ENCODE measurements around the gene ERG28.

The ERG28 gene

GRCh38 chr14:75609606-75610475 is 50.8 kb downstream of the ERG28 start:
- Histone ChIP-seq H3K27ac (ENCODE audit: low read length) (no peak overlapping the region), H3K27me3 (ENCODE audit: low read depth, low read length) (no peaks in the 10 kb centered on the region), H4K20me1 (ENCODE audit: insufficient read depth, low read length) (no peaks in the 10 kb centered on the region), H2AFZ (ENCODE audit: low read depth, low read length) (no peak overlapping the region), H3K79me2 (ENCODE audit: low read length) (no peaks in the 10 kb centered on the region), H3K9ac (ENCODE audit: low read length) (no peak overlapping the region), H3K4me1 (ENCODE audit: low read length) (peaks cover 20% of the 10 kb centered on the region), H3K36me3 (replicated peaks; ENCODE audit: low read depth, low read length) (peaks cover 18% of the 10 kb centered on the region), H3K9me3 (ENCODE audit: insufficient read depth, low read length) (no peaks in the 10 kb centered on the region; the same call in 1 of the 2 replicates), H3K4me3 (ENCODE audit: low read length) (no peak overlapping the region), H3K4me2 (ENCODE audit: low read length) (no peak overlapping the region)
- TF ChIP-seq, protein P1, sequence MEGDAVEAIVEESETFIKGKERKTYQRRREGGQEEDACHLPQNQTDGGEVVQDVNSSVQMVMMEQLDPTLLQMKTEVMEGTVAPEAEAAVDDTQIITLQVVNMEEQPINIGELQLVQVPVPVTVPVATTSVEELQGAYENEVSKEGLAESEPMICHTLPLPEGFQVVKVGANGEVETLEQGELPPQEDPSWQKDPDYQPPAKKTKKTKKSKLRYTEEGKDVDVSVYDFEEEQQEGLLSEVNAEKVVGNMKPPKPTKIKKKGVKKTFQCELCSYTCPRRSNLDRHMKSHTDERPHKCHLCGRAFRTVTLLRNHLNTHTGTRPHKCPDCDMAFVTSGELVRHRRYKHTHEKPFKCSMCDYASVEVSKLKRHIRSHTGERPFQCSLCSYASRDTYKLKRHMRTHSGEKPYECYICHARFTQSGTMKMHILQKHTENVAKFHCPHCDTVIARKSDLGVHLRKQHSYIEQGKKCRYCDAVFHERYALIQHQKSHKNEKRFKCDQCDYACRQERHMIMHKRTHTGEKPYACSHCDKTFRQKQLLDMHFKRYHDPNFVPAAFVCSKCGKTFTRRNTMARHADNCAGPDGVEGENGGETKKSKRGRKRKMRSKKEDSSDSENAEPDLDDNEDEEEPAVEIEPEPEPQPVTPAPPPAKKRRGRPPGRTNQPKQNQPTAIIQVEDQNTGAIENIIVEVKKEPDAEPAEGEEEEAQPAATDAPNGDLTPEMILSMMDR (IDR thresholded peaks at IDR 0.05; ENCODE audit: low read depth, low read length) = no peak
- TF ChIP-seq EZH2phosphoT487 (IDR thresholded peaks at IDR 0.05; ENCODE audit: low read depth) = no peak

DNA sequence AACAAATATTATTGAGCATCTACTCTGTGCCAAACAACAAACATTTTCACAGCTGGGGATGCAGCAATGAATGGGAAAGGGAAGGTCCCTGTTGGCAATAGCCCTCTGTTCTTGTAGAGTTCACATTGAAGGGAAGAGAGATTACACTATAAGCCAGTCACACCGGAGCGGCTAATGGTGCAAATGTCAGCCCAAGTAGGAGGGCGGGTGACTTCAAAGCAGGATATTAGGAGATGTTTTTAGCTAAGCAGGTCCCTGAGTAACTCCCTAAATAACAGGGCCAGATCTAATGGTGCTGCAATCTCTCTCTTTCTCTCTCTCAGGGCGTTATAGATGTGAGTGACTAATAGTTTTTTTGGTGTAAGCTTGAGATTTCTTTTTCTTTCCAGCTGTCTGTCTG is 51.6 kb downstream of the ERG28 start:
- Histone ChIP-seq H3K4me1 (ENCODE audit: low read length) (peaks cover 13% of the 10 kb centered on the region), H2AFZ (ENCODE audit: low read depth, low read length) (no peak overlapping the region), H3K9me3 (ENCODE audit: insufficient read depth, low read length) (no peaks in the 10 kb centered on the region; the same call in 1 of the 2 replicates), H3K27ac (ENCODE audit: low read length) (no peak overlapping the region), H3K27me3 (ENCODE audit: low read depth, low read length) (no peaks in the 10 kb centered on the region), H4K20me1 (ENCODE audit: insufficient read depth, low read length) (no peaks in the 10 kb centered on the region), H3K4me2 (ENCODE audit: low read length) (no peak overlapping the region), H3K9ac (ENCODE audit: low read length) (no peak overlapping the region), H3K36me3 (replicated peaks; ENCODE audit: low read depth, low read length) (peaks cover 13% of the 10 kb centered on the region), H3K79me2 (ENCODE audit: low read length) (no peaks in the 10 kb centered on the region), H3K4me3 (ENCODE audit: low read length) (no peak overlapping the region)
- TF ChIP-seq EZH2phosphoT487 (IDR thresholded peaks at IDR 0.05; ENCODE audit: low read depth) = no peak
- TF ChIP-seq, protein P1 (IDR thresholded peaks at IDR 0.05; ENCODE audit: low read depth, low read length) = no peak

- no peak overlapping the region for H2AFZ ChIP-seq (ENCODE audit: low read depth, low read length)
Observed at GRCh38 chr14:75607842-75608640, 52.6 kb downstream of the ERG28 start.

More at GRCh38 chr14:75607842-75608640, 52.6 kb downstream of the ERG28 start:
- no peaks in the 10 kb centered on the region for H4K20me1 ChIP-seq (ENCODE audit: insufficient read depth, low read length)
- H3K4me2 ChIP-seq (ENCODE audit: low read length) = no peak overlapping the region
- no peaks in the 10 kb centered on the region for H3K9me3 ChIP-seq (ENCODE audit: insufficient read depth, low read length)
- peaks cover 10% of the 10 kb centered on the region for H3K36me3 ChIP-seq (replicated peaks; ENCODE audit: low read depth, low read length)
- TF ChIP-seq, protein P1 (IDR thresholded peaks at IDR 0.05; ENCODE audit: low read depth, low read length) = no peak
- TF ChIP-seq EZH2phosphoT487 (IDR thresholded peaks at IDR 0.05; ENCODE audit: low read depth) = no peak
- no peak overlapping the region for H3K27ac ChIP-seq (ENCODE audit: low read length)
- H3K4me1 ChIP-seq (ENCODE audit: low read length) = peaks cover 19% of the 10 kb centered on the region
- H3K27me3 ChIP-seq (ENCODE audit: low read depth, low read length) = no peaks in the 10 kb centered on the region
- no peak overlapping the region for H3K4me3 ChIP-seq (ENCODE audit: low read length)
- H3K9ac ChIP-seq (ENCODE audit: low read length) = no peak overlapping the region
- no peaks in the 10 kb centered on the region for H3K79me2 ChIP-seq (ENCODE audit: low read length)
